T follicular helper cell (primary cell): Measurements from ENCODE around the gene RAB27A.

Source experiments
- DNase-seq: peaks from one replicate; pipeline ENCODE4 v3.0.0-alpha.2; 2020; ENCODE audit warnings: low read depth

Gene RAB27A

GRCh38 chr15:55222588-55222987 is 67.0 kb downstream of the RAB27A start:
- no peak for DNase-seq

DNA sequence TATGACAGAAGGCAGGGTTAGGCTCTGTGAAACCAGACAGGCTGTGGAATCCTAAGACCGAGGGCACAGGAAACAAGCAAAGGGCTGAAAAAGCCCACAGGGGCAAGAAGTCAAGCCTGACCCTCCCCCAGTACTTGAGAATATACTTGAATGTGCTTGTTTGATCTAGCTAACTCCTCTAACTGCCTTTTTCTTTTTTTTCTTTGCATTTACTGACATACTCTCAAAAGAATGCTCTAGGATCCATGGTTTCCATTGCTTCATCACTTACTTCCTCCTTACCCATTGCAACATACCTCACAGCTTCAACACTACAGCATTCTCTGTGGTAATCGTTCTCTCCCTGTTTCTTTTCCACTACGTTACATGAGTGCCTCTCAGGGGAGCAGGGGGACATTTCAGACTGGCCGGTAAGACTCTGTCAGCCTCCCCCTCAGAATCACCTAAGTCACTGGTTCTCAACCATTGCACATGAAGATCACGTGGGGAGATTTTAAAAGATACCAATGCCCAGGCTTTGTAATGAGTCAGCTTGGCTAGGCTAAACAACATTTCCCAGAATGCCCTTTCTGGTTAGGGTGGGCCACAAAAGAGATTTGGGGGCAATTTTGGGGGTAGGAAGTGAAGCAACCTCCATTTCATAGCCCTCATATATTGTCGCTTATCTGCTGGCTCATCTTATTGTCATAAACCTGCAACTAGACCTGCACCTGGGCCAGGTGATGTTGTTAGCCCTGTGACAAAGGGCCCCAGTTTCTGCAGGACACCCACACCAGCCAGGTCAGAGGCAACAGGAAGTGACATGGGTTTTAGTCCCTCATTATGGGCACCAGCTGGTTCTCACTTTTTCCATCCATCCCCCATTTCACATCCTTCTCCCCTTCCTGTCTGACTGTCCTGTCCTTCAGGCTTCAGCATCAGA is 68.3 kb downstream of the RAB27A start:
- DNase-seq: no peak

DNA sequence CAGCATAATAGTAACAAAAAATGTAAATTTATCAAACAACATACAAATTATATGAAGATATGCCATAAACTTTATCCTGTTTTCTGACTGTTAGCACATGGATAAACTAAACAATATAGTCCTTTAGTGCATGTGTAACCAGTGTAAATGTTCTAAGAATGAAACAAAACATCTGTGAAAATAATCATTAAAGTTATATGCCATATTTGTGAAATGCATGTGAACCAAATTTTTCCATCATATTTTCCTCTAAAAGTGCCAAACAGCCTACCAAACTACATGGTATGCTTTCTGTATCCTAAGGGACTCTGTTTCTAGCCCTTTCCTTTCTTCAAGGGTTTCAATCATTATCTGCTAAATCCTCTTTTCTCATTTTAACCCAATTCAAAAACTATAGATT is 69.0 kb downstream of the RAB27A start:
- DNase-seq: no peak

DNA sequence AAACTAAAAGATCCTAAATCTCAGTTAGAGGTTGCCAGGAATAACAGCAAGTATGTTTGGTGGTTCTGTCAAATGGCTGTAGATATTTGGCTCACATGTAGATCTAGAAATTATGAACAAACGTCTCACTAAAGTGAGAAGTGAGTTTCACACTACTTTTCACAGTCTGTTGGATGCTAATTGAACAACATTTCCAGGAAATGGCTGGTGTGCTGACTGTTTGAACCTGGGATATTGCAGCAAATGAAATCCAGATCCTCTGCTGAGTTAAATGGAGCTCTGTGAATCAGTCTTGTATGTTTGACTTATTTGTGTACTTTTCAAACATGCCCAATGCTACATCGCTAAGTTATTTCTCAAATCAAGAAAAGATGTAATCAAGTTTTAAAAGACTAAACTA is 71.6 kb downstream of the RAB27A start:
- no peak for DNase-seq

- no peak for DNase-seq
These were observed 85.1 kb downstream of the RAB27A start for GRCh38 chr15:55204464-55204863.

DNA sequence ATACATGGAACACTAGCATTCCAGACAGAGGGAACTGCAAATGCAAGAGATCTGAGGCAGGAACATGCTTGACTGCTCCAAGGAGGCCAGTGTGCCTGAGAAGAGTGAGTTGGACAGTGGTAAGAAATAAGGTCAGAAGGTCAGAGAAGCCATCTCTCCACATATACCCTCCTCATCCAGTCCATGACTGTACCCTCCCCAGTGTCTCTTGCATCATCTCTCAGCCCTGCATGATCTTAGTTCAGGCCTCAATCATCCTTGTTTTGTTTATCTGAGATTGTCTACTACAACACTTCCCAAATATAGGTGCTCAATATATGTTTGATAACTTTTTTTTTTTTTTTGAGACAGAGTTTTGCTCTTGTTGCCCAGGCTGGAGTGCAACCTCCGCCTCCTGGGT is 87.4 kb downstream of the RAB27A start:
- DNase-seq: no peak

- DNase-seq: no peak
These were observed 90.9 kb downstream of the RAB27A start for GRCh38 chr15:55198706-55199105.

DNA sequence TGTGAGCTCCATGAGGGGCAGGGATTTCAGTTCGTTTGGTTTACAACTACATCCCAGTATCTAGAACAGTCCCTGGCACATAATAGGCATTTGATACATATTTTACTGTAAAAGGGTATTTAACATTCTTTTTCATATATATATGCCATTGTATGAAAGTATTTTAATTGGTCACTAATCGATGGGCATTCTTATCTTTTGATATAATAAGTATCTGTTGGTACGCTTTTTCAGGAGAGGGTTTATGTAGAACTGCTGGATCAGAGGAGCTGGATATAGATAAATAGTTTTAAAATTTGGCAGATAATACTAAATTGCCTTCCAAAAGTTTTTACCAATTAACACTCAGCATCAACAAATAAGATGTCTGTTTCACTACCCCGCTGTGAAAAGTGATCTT is 91.9 kb downstream of the RAB27A start:
- DNase-seq: no peak

- DNase-seq: no peak
These were observed 92.3 kb downstream of the RAB27A start for GRCh38 chr15:55197362-55197705.

GRCh38 chr15:55196458-55197361 is 92.9 kb downstream of the RAB27A start, which contains the start of gene RSL24D1:
Gene RSL24D1, minus strand, starts transcription at chr15:55196941. Its CDS starts 51 bp downstream, at chr15:55196890.
- peak; percentile 95 for DNase-seq

- DNase-seq: no peak
These were observed 93.6 kb downstream of the RAB27A start for GRCh38 chr15:55195996-55196395.

GRCh38 chr15:55194256-55194655 is 95.4 kb downstream of the RAB27A start:
- no peak for DNase-seq

DNA sequence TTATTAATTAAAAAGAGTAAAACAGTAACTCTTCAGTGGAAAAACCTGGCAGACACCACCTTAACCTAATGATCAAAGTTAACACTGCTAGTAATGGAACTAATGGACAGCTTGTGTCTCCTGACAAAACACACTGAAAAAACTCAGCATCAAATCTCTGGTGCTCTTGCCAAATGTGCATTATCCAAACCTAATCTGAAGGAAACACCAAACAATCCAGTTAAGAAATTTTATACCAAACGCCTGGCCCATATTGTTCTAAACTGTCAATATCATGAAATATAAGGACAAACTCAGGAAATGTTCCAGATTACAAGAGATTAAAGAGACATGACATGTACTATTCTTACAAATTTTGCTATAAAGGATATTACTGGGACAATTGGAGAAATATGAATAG is 103.3 kb downstream of the RAB27A start:
- DNase-seq: no peak

- DNase-seq: no peak
These were observed 105.9 kb downstream of the RAB27A start for GRCh38 chr15:55183679-55184078.

GRCh38 chr15:55179141-55179540 is 110.5 kb downstream of the RAB27A start:
- no peak for DNase-seq

- no peak for DNase-seq
These were observed 119.3 kb downstream of the RAB27A start for GRCh38 chr15:55170361-55170760.

DNA sequence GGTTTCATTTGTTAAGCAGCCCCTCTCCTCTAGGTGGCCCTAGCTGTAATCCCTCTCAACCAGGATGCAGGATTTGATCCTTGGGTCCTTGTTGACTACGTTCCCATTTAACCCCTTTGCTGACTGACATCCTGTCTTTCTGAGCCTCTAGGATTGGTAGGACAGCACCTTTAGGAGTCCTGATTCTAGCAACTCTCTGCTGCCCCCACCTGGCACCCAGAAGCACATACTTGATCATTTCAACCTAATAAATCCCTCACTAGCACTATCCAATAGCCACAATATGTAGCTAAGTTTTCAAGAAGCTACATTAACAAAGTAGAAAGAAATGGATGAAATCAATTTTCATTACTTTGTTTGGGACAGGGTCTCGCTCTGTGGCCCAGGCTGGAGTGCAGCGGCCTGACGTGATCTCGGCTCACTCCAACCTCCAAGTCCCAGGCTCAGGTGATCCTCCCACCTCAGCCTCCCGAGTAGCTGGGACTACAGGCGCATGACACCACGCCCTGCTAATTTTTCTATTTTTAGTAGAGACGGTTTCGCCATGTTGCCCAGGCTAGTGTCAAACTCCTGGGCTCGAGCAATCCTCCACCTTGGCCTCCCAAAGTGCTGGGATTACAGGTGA is 121.2 kb downstream of the RAB27A start:
- peak; percentile 26 for DNase-seq

- no peak for DNase-seq
These were observed 125.3 kb downstream of the RAB27A start for GRCh38 chr15:55164284-55164683.
